HTR-8/SVneo (cell line): ENCODE results near the gene SH2B3.

Experiments
- DNase-seq: peaks from one replicate; pipeline ENCODE4 v3.0.0; 2011; ENCODE audit warnings: low spot score, mixed read lengths; ENCODE audit not compliant: insufficient read length
- FAIRE-seq: peaks from 2 replicates; lab custom pipeline; 2011; peaks lifted over from hg19 to GRCh38; lab: Jason Lieb, UNC

SH2B3 gene

DNA sequence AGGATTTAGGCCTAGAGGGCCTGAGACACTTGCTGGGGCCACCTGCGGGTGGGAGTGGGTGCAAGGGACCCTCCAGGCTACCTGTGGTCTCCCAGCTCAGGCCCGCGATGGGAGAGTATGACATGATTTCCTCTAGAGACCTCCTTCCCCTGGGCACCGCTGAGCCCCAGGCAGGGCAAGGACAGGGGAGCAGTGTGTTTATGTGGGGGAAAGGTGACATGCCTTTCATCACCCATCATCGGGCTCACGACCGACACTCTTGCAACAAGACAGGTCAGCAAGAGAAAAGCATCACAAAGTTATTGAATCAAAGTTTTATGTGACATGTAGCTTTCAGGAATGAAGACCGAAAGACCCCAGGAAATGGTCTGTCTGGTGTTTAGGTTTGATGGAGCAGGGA is 19.9 kb downstream of the SH2B3 start:
- FAIRE-seq (no peak), DNase-seq (no peak)

DNA sequence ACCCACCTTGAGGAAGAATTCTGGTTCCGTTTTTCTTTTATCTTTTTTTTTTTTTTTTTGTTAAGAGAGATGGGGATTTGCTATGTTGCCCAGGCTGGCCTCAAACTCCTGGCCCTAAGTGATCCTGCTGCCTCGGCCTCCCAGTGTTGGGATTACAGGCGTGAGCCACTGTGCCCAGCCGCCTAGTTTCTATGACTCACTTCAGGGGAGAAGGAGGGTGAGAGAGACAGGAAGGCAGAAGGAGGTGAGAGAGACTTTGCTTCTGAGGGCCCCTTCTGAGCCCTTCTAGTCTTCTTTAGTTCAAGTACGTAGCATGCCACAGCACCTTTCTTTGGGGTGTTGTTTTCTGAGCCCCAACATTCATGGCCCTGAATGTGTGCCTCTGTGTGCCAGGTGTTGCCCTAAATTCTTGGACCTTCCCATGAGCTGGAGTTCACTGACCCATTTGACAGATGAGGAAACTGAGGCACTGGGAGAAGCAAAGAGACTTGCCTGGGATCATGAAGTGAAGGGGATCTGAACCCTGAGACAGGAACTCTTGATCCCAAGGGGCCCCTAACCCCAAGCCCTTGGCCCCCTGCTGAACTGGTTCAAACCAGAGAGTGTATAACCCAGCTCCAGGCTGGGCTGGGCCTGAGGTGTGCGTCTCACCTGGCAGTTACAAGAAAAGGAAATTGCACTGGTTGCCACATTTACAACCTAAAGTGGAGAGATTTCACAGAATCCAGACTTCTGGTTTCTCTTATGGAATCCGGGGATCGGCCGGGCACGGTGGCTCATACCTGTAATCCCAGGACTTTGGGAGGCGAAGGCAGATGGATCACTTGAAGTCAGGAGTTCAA is 20.8 kb downstream of the SH2B3 start:
- no peak for FAIRE-seq
- no peak for DNase-seq

DNA sequence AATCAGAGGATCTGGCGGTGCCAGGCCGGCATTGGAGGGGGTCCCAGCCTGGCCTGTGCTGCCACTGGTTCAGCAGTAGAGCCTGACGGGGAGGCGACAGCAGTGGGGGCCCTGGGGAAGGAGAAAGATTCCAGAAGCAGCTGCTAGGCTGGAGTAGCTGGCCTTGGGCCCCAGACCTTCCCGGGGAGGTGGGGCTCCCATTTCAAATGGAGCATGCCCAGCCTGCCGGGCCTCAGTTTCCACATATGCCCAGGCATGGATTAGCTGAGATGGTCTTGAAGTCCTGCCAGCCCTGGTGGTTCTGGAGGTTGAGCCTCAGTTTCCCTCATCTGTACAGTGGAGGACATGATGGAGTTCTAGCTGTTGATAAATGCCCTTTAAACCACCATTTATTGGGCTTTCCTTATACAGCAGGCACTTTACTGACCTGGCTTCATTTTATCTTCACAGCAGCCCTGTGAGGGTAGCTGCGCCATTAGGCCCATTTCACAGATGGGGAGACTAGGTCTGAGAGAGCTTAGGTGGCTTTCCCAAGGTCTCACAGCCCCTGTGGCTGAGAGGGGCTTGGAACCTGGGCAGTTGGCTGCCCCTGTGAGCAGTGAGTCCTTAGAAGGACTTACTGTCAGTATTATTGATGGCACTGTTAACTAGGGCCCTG is 21.8 kb downstream of the SH2B3 start:
- no peak for DNase-seq
- FAIRE-seq: no peak

GRCh38 chr12:111428081-111428727 is 22.5 kb downstream of the SH2B3 start:
- FAIRE-seq (no peak), DNase-seq (no peak)

GRCh38 chr12:111428728-111429175 is 23.0 kb downstream of the SH2B3 start:
- no peak for FAIRE-seq
- DNase-seq: no peak

- DNase-seq: no peak
- FAIRE-seq: no peak
Observed at GRCh38 chr12:111429828-111430432, 24.2 kb downstream of the SH2B3 start.

DNA sequence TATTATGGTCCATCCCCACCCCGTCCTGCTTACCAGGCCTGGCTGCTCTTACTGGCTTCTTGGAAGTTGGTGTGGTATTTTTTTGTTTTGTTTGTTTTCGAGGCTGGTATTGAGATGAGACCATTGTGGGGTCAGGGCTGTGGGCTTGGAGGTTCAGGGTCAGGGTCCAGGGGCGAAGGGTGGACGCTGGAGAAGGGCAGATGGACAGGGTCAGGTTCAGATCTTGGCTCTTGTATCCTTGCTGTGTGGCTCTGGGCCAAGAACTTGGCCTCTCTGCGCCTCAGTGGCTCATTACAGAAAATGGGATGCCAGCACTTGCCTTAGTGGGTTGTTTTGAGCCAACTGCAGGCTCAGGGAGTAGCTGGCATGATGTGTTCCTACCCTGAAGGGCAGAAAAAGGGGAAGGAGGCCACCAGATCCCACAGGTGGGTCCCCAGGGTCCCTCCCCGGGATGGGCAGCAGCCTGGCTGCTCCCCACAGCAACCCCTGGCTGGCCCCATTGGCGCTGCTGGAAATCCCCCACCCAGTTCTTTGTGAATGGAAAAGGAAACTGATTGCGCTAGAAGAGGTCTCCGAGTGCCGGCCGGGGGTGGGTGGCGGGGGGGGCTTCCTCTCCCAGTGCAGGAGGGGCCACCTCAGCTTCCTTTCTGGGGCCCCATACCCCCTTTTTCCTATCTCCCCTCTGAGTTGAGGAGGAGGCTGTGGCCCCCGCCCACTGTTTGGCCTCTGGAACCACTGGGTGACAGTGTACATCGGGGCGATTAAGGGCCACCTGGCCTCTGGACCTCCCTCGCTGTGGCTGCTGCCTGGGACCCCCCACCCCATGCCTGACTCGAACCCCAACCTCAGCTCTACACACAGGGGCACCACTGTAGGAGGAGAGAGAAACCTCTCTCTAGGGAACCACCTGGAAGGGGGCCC is 25.0 kb downstream of the SH2B3 start:
- FAIRE-seq (no peak), DNase-seq (no peak)

DNA sequence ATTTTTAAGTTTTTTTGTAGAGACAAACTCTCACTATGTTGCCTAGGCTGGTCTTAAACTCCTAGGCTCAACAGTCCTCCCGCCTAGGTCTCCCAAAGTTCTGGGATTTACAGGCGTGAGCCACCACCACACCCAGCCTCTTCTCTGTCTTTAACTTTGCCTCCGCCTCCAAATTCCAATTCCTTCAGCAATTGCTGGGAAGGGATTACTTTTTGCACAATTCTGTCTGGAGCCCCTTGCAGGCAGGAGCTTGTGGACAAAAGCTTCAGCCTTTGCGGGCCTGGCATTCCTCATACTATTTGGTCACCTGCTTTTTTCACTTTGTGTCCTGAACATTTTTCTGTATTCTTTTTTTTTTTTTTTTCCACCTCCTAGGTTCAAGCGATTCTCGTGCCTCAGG is 26.0 kb downstream of the SH2B3 start:
- no peak for DNase-seq
- FAIRE-seq: no peak

DNA sequence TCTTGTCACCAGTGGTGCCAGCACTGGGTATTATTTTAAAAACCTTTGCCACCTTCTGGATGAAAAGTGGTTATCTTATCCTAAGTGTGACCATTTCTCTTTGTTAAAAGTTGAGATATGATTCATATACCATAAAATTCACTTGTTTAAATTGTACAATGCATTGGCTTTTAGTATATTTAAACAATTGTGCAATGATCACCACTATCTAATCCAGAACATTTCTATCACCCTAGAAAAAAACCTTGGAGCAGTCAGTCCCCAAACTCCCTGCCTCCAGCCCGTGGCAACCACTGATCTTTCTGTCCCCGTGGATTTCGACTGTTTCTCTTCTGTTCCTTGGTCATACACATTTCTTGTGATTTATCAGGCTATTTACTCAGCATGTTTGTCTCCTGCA is 28.3 kb downstream of the SH2B3 start:
- DNase-seq: no peak
- no peak for FAIRE-seq

GRCh38 chr12:111434680-111435338 is 29.1 kb downstream of the SH2B3 start:
- no peak for FAIRE-seq
- no peak for DNase-seq

- no peak for FAIRE-seq
- DNase-seq: no peak
Observed at GRCh38 chr12:111435661-111436201, 30.0 kb downstream of the SH2B3 start.

DNA sequence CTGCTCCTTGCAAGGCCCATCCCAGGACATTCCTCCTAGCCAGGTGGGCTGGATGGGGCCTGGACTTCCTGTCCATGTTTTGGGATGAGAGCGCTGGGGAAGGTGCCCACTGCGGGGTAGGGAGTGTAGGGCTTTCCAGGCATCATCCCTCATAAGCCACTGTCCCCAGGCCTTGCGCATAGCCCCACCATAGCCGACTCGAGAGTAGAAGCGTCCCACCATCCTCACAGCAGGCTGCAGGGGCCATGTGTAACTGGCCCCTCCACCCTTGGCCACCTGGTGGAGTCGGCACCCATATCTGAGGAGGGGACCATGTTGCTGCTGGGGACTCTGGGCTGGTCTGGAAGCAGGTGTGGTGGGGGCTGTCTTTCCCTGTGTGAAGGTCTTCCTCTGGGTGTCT is 30.5 kb downstream of the SH2B3 start:
- DNase-seq (no peak), FAIRE-seq (no peak)

DNA sequence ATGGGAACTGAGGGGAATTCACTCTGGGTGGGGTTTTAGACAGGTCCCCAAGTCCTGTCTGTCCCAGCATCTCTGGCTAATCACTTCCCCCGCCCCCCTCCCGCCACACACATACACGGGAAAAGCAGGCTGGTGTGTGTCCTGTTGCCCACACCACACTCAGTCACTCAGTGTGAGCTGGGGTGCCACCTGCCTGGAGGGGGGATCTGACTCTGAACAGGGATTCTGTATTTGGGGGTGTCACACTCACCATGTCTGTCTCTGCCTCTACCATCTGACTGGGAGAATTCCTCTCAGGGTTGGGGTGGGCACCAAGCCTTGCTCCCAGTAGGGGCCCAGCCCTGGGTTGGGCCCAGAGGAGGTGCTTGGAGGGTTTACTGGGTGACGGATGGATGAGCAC is 31.1 kb downstream of the SH2B3 start:
- no peak for FAIRE-seq
- no peak for DNase-seq

DNA sequence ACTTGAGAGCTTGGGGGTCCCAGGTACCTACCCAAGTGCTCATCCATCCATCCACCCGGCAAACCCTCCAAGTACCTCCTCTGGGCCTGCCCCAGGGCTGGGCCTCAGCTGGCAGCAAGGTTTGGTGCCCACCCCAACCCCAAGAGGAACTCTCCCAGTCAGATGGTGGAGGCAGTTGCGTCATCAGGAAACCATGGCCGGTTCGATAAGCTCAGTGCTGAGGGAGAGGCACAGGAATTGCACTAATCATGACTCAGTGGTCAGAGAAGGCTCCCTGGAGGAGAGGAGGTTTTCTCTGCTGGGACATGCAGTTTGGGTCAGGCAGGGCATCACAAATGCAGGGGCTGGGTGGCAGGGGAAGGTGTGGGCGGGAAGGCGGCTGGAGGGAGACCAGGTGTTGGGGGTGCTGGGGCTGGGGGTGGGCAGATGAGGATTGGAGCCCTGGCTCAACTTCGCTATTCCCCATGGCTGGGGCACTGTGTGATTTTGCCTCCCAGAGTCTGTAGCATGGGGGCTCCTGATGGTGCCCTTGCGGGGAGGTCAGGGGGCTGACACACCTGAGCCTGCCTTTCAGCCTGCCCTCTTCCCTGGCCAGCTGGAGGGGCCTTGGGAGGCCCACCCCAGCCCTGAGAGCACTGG is 32.2 kb downstream of the SH2B3 start:
- peak; percentile 42 for DNase-seq
- FAIRE-seq: no peak

DNA sequence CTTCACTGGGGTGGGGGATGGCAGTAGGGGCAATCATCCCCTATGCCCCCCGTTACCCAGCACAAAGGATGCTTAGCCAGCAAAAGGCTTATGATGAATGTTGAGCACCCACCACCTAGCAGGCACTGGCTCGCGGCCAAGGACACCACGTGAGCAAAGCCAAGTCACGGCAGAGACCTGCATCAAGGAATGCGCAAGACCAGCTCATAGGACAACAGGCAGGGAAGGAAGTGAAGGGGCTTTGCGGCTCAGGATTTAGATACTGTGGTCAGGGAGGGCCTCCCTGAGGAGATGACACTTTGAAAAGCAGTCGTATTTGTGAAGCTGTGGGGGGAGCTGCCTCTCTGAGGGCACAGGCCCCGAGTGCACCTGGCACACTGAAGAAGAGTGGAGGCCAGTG is 32.8 kb downstream of the SH2B3 start:
- FAIRE-seq (peak; percentile 69), DNase-seq (peak; percentile 45)

GRCh38 chr12:111439657-111440151 is 34.0 kb downstream of the SH2B3 start:
- FAIRE-seq: no peak
- DNase-seq: no peak

DNA sequence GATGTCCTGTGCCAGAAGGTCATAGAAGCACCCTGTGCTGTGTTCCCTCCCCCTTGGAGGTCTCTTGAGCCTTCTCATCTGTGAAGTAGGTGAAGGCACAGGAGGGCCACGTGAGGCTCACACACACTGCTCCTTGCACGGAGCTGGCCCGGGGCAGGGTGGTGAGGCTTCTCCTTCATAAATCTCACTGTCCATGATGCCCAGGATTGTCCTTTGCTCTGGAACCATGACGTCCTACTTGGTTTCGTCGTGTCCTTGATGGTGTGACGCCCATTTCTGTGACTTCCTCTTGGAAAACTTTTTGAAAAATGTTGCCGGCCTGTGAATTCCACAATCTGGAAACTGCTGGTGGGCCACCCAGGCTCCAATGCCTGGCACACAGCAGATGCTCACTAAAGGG is 34.4 kb downstream of the SH2B3 start:
- no peak for FAIRE-seq
- DNase-seq: no peak

- FAIRE-seq (no peak), DNase-seq (no peak)
Observed at GRCh38 chr12:111440631-111441030, 34.9 kb downstream of the SH2B3 start.
